GM19193 (cell line): Measurements from ENCODE around the gene FHOD3.

Experiments used
- POLR2A ChIP-seq: IDR thresholded peaks from 4 replicates; pipeline ENCODE4 v1.6.1; 2011; ENCODE audit not compliant: insufficient read depth, insufficient read length; ENCODE audit errors: extremely low read depth

The FHOD3 gene

GRCh38 chr18:36374262-36374661, 76.7 kb downstream of the FHOD3 start:
- no peak for TF ChIP-seq POLR2A

- TF ChIP-seq POLR2A = no peak
These were observed 77.6 kb downstream of the FHOD3 start for GRCh38 chr18:36375118-36375517.

GRCh38 chr18:36376361-36376760, 78.8 kb downstream of the FHOD3 start:
- no peak for TF ChIP-seq POLR2A

GRCh38 chr18:36377626-36378025, 80.1 kb downstream of the FHOD3 start:
- TF ChIP-seq POLR2A = no peak

GRCh38 chr18:36378205-36378604, 80.7 kb downstream of the FHOD3 start:
- no peak for TF ChIP-seq POLR2A

GRCh38 chr18:36379435-36379984, 82.0 kb downstream of the FHOD3 start:
- no peak for TF ChIP-seq POLR2A

GRCh38 chr18:36380173-36380827, 82.8 kb downstream of the FHOD3 start:
- TF ChIP-seq POLR2A = no peak

- no peak for TF ChIP-seq POLR2A
These were observed 83.6 kb downstream of the FHOD3 start for GRCh38 chr18:36381075-36381474.

GRCh38 chr18:36382854-36383253, 85.3 kb downstream of the FHOD3 start:
- no peak for TF ChIP-seq POLR2A

- no peak for TF ChIP-seq POLR2A
These were observed 88.8 kb downstream of the FHOD3 start for GRCh38 chr18:36386150-36386920.

GRCh38 chr18:36387310-36387709, 89.8 kb downstream of the FHOD3 start:
- no peak for TF ChIP-seq POLR2A

- no peak for TF ChIP-seq POLR2A
These were observed 90.8 kb downstream of the FHOD3 start for GRCh38 chr18:36388310-36388709.

- no peak for TF ChIP-seq POLR2A
These were observed 91.5 kb downstream of the FHOD3 start for GRCh38 chr18:36389027-36389426.

- TF ChIP-seq POLR2A = no peak
These were observed 92.5 kb downstream of the FHOD3 start for GRCh38 chr18:36389811-36390581.
